ENCODE measurements around the gene DNAAF5.

DNAAF5 gene

GRCh38 chr7:716222-716621 is 10.3 kb upstream of the DNAAF5 start:
- Mint-ChIP-seq H3K9me3 (no peaks in the 10 kb centered on the region), H3K27me3 (no peaks in the 10 kb centered on the region), H3K4me1 (peaks cover 22% of the 10 kb centered on the region), H3K27ac (peak overlapping the region; percentile 56), H3K36me3 (peaks cover 4% of the 10 kb centered on the region), H3K4me3 (no peak overlapping the region)

- H3K27ac Mint-ChIP-seq = no peak overlapping the region
- H3K36me3 Mint-ChIP-seq = peaks cover 5% of the 10 kb centered on the region
- H3K4me1 Mint-ChIP-seq = peaks cover 19% of the 10 kb centered on the region
- no peak overlapping the region for H3K4me3 Mint-ChIP-seq
- H3K27me3 Mint-ChIP-seq = no peaks in the 10 kb centered on the region
- no peaks in the 10 kb centered on the region for H3K9me3 Mint-ChIP-seq
These were observed 9.9 kb upstream of the DNAAF5 start for GRCh38 chr7:716636-717035.

GRCh38 chr7:721619-722248 is 4.8 kb upstream of the DNAAF5 start:
- Mint-ChIP-seq H3K9me3 (no peaks in the 10 kb centered on the region), H3K27ac (peak overlapping the region; percentile 5), H3K27me3 (no peaks in the 10 kb centered on the region), H3K4me1 (peaks cover 20% of the 10 kb centered on the region), H3K36me3 (peaks cover 23% of the 10 kb centered on the region), H3K4me3 (no peak overlapping the region)

- no peaks in the 10 kb centered on the region for H3K9me3 Mint-ChIP-seq
- peaks cover 23% of the 10 kb centered on the region for H3K36me3 Mint-ChIP-seq
- H3K4me1 Mint-ChIP-seq = peaks cover 27% of the 10 kb centered on the region
- no peak overlapping the region for H3K27ac Mint-ChIP-seq
- H3K4me3 Mint-ChIP-seq = no peak overlapping the region
- H3K27me3 Mint-ChIP-seq = no peaks in the 10 kb centered on the region
These were observed 3.0 kb upstream of the DNAAF5 start for GRCh38 chr7:723541-723940.

- Mint-ChIP-seq H3K4me1 (peaks cover 28% of the 10 kb centered on the region), H3K36me3 (peaks cover 23% of the 10 kb centered on the region), H3K9me3 (no peaks in the 10 kb centered on the region), H3K27me3 (no peaks in the 10 kb centered on the region), H3K27ac (no peak overlapping the region), H3K4me3 (peak overlapping the region; percentile 15)
These were observed 2.2 kb upstream of the DNAAF5 start for GRCh38 chr7:724298-724697.

- peak overlapping the region; percentile 92 for H3K4me3 Mint-ChIP-seq
- no peaks in the 10 kb centered on the region for H3K27me3 Mint-ChIP-seq
- peaks cover 33% of the 10 kb centered on the region for H3K4me1 Mint-ChIP-seq
- peaks cover 25% of the 10 kb centered on the region for H3K36me3 Mint-ChIP-seq
- peak overlapping the region; percentile 91 for H3K27ac Mint-ChIP-seq
- H3K9me3 Mint-ChIP-seq = no peaks in the 10 kb centered on the region
These were observed 1.1 kb upstream of the DNAAF5 start for GRCh38 chr7:725223-726005.

GRCh38 chr7:726854-727103 is 280 bp downstream of the DNAAF5 start:
- Mint-ChIP-seq H3K27ac (no peak overlapping the region), H3K4me3 (no peak overlapping the region), H3K27me3 (no peaks in the 10 kb centered on the region), H3K9me3 (no peaks in the 10 kb centered on the region), H3K36me3 (peaks cover 19% of the 10 kb centered on the region), H3K4me1 (peaks cover 33% of the 10 kb centered on the region)

- H3K27me3 Mint-ChIP-seq = no peaks in the 10 kb centered on the region
- H3K27ac Mint-ChIP-seq = peak within 1 kb of the TSS; percentile 95
- peak within 1 kb of the TSS; percentile 92 for H3K4me3 Mint-ChIP-seq
- H3K36me3 Mint-ChIP-seq = peaks cover 18% of the 10 kb centered on the region
- H3K9me3 Mint-ChIP-seq = no peaks in the 10 kb centered on the region
- H3K4me1 Mint-ChIP-seq = peaks cover 35% of the 10 kb centered on the region
These were observed 756 bp downstream of the DNAAF5 start, which contains the start of gene PRKAR1B for GRCh38 chr7:727104-727805. Gene PRKAR1B, minus strand, starts transcription at chr7:727281. Its CDS starts 15,776 bp downstream, at chr7:711505.

- H3K4me1 Mint-ChIP-seq = peaks cover 41% of the 10 kb centered on the region
- peak overlapping the region; percentile 95 for H3K27ac Mint-ChIP-seq
- H3K4me3 Mint-ChIP-seq = peak overlapping the region; percentile 86
- peaks cover 17% of the 10 kb centered on the region for H3K36me3 Mint-ChIP-seq
- H3K27me3 Mint-ChIP-seq = no peaks in the 10 kb centered on the region
- H3K9me3 Mint-ChIP-seq = no peaks in the 10 kb centered on the region
These were observed 1.4 kb downstream of the DNAAF5 start for GRCh38 chr7:727806-728460.

- Mint-ChIP-seq H3K36me3 (peaks cover 21% of the 10 kb centered on the region), H3K4me1 (peaks cover 45% of the 10 kb centered on the region), H3K27ac (peak overlapping the region; percentile 76), H3K4me3 (peak overlapping the region; percentile 86), H3K9me3 (no peaks in the 10 kb centered on the region), H3K27me3 (no peaks in the 10 kb centered on the region)
These were observed 2.1 kb downstream of the DNAAF5 start for GRCh38 chr7:728602-729001.

- Mint-ChIP-seq H3K27me3 (no peaks in the 10 kb centered on the region), H3K4me1 (peaks cover 38% of the 10 kb centered on the region), H3K27ac (peak overlapping the region; percentile 19), H3K4me3 (peak overlapping the region; percentile 24), H3K36me3 (peaks cover 14% of the 10 kb centered on the region), H3K9me3 (no peaks in the 10 kb centered on the region)
These were observed 2.9 kb downstream of the DNAAF5 start for GRCh38 chr7:729140-730000.

- Mint-ChIP-seq H3K27ac (no peak overlapping the region), H3K4me3 (no peak overlapping the region), H3K36me3 (peaks cover 10% of the 10 kb centered on the region), H3K27me3 (no peaks in the 10 kb centered on the region), H3K4me1 (peaks cover 28% of the 10 kb centered on the region), H3K9me3 (no peaks in the 10 kb centered on the region)
These were observed 4.3 kb downstream of the DNAAF5 start for GRCh38 chr7:730501-731439.

GRCh38 chr7:731440-732085 is 5.1 kb downstream of the DNAAF5 start:
- Mint-ChIP-seq H3K4me3 (no peak overlapping the region), H3K4me1 (peaks cover 25% of the 10 kb centered on the region)

GRCh38 chr7:732094-732541 is 5.6 kb downstream of the DNAAF5 start:
- Mint-ChIP-seq H3K27ac (no peak overlapping the region), H3K9me3 (no peaks in the 10 kb centered on the region), H3K4me1 (peaks cover 25% of the 10 kb centered on the region), H3K4me3 (no peak overlapping the region), H3K27me3 (no peaks in the 10 kb centered on the region), H3K36me3 (peaks cover 10% of the 10 kb centered on the region)

More at GRCh38 chr7:731440-732085, 5.1 kb downstream of the DNAAF5 start:
- Mint-ChIP-seq H3K36me3 (peaks cover 10% of the 10 kb centered on the region), H3K27ac (no peak overlapping the region), H3K27me3 (no peaks in the 10 kb centered on the region), H3K9me3 (no peaks in the 10 kb centered on the region)

All from activated naive CD4-positive, alpha-beta T cell treated with anti-CD3 and anti-CD28 coated beads, Interleukin-2, amount 50 U/mL, for 24 hours (primary cell).